BJ (cell line): ENCODE data around the gene ROGDI. TPM values are rescaled to one million over a fixed set of nuclear protein-coding genes. Genes with fewer than 3 reads are reported as not detected.

Experiments
- CTCF ChIA-PET: fragments of 350-600 bp; formaldehyde crosslinking; extraction: SDS; loops from one replicate; lab custom pipeline; 2021; ENCODE audit warnings: antibody characterized with exemption, inconsistent platforms; lab: Yijun Ruan, JAX
- POLR2A ChIA-PET: fragments of 300-600 bp; sonication (Branson Sonifier 250); formaldehyde crosslinking; extraction: SDS; loops from one replicate; lab custom pipeline; 2021; ENCODE audit warnings: antibody characterized with exemption; lab: Charles Lee
- DNase-seq: peaks from one replicate; pipeline ENCODE4 v3.0.0-alpha.2; 2011; ENCODE audit warnings: low read depth
- H3K27me3 ChIP-seq: 2 replicates; pipeline ENCODE4 v1.6.0; 2011; ENCODE audit warnings: low read length; ENCODE audit not compliant: control insufficient read depth, insufficient read depth
- H3K36me3 ChIP-seq: 2 replicates; pipeline ENCODE4 v1.5.1; 2011; ENCODE audit warnings: low read length; ENCODE audit not compliant: control insufficient read depth, insufficient read depth
- H3K4me3 ChIP-seq: 2 replicates; pipeline ENCODE4 v1.5.1; 2011; ENCODE audit warnings: low read depth, mild to moderate bottlenecking, control low read depth, low read length
- polyA plus RNA-seq: library from polyadenylated mRNA; depleted of rRNA; stranded (reverse); fragments of >200 nt; gene quantifications from 2 replicates; pipeline ENCODE4 v1.2.3, GENCODE V29; 2011
- TF ChIP-seq, protein P1 (sequence below): IDR thresholded peaks from 2 replicates; pipeline ENCODE4 v1.5.1; 2011; ENCODE audit warnings: low read depth, mild to moderate bottlenecking, control low read depth, inconsistent platforms, low read length, moderate library complexity; ENCODE audit not compliant: insufficient read depth

ROGDI gene
- polyA plus RNA-seq, 1 experiment, result 31.9 TPM

DNA sequence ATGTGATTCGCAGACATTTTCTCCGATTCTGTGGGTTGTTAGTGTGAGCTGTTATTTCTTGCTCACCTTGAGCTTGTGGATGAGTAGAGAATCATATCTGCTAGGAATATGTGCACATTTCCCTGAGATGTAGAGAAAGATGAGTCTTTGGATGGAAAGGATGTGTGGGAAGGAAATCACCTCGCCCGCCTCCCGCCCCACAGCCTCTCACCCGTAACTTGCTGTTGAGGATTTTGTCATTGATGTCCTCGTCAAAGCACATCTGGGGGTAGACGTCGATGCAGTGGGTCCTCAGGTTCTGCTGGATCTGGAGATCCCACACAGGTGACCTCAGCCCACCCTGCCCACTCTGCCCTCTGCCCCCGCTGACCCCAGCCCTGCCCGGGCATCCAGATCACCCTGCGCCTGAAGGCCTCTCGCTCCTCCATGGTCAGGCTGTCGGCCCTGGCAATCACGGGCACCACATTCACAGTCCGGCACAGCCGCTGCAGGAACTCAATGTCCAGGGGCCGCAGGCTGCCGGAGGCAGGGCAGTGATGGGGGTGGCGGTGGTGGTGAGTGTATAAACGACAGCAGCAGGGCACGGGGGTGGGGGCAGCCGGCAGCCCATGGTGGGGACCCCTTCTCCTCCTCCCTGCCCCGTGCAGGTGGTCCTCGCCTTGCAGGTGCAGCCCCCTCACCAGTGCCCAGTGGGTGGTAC, 19.0 kb downstream of the ROGDI start:
- no peaks in the 10 kb centered on the region for H3K27me3 ChIP-seq
- ChIA-PET CTCF (interaction anchor here (1.3 kb wide), 1 partner anchor 20 kb away, joined by 3 read pairs; no protein-coding TSS in a partner anchor), POLR2A (no interaction called here)
- H3K4me3 ChIP-seq, result no peak overlapping the region
- TF ChIP-seq, protein P1, sequence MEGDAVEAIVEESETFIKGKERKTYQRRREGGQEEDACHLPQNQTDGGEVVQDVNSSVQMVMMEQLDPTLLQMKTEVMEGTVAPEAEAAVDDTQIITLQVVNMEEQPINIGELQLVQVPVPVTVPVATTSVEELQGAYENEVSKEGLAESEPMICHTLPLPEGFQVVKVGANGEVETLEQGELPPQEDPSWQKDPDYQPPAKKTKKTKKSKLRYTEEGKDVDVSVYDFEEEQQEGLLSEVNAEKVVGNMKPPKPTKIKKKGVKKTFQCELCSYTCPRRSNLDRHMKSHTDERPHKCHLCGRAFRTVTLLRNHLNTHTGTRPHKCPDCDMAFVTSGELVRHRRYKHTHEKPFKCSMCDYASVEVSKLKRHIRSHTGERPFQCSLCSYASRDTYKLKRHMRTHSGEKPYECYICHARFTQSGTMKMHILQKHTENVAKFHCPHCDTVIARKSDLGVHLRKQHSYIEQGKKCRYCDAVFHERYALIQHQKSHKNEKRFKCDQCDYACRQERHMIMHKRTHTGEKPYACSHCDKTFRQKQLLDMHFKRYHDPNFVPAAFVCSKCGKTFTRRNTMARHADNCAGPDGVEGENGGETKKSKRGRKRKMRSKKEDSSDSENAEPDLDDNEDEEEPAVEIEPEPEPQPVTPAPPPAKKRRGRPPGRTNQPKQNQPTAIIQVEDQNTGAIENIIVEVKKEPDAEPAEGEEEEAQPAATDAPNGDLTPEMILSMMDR, result no peak
- H3K36me3 ChIP-seq, result no peaks in the 10 kb centered on the region
- DNase-seq, result no peak

DNA sequence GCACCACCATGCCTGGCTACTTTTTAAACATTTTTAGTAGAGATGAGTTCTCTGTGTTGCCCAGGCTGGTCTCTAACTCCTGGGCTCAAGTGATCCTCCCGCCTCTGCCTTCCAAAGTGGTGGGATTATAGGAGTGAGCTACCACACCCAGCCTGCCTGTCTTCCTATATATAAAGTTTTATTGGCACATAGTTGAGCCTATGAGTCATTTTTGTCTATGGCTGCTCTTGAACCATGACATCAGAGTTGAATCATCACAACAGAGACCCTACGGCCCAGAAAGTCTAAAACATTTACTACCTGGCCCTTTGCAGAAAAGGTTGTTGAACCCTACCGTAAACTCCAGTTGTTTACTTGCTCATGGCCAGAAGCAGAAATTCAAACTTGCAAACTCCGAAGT, 22.2 kb downstream of the ROGDI start:
- Histone ChIP-seq H3K4me3 (no peak overlapping the region), H3K36me3 (no peaks in the 10 kb centered on the region), H3K27me3 (no peaks in the 10 kb centered on the region)
- CTCF ChIA-PET, result no interaction called here
- POLR2A ChIA-PET, result no interaction called here
- no peak for DNase-seq
- TF ChIP-seq, protein P1, result no peak

DNA sequence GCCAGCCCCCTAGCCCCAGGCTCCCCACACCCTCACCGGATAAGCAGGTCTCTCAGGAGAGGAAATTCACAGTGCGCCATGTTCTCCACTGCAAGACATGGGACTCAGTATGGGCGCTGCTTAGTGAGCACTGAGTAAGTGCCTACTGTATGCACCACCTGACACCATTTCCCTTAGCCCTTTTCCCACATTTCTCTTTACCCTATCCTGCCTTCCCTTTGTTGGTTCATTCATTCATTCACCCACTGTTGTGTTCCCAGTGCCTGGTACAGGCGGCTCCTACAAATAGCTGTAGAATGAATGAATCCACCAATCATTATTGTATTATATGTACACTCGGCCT, 24.4 kb downstream of the ROGDI start:
- ChIA-PET POLR2A (no interaction called here), CTCF (no interaction called here)
- no peak for DNase-seq
- Histone ChIP-seq H3K36me3 (no peaks in the 10 kb centered on the region), H3K27me3 (no peaks in the 10 kb centered on the region), H3K4me3 (no peak overlapping the region)
- TF ChIP-seq, protein P1, result no peak

DNA sequence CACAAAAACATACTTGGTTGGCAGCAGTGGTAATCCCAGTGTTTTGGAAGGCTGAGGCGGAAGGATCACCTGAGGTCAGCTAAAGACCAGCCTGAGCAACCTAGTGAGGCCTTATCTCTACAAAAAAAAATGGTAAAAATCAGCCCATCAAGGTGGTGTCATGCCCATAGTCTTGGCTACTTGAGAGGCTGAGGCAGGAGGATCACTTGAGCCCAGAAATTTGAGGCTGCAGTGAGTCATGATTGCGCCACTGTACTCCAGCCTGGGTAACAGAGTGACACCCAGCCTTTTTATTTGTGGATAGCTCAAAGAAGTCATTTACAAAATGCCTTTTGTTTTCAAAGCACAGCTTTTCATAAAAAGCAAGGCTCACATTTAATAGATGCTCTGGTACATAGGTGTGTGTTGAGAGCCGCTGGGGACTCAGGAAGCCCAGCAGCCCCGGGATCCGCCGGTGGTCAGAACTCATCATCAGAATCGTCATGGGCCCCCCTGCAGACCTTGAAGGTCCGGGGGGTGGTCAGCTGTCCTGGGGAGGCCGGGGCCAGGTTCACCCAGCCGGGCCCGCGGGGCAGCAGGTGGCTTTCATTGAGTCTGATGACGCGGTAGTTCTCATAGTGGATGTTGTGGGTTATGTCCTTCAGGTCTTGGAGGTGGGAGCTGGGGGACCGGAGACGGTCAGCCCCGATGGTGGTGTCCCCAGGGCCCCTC, 24.9 kb downstream of the ROGDI start:
- ChIA-PET CTCF (no interaction called here), POLR2A (no interaction called here)
- TF ChIP-seq, protein P1, result no peak
- Histone ChIP-seq H3K36me3 (no peaks in the 10 kb centered on the region), H3K4me3 (no peak overlapping the region), H3K27me3 (no peaks in the 10 kb centered on the region)
- no peak for DNase-seq

DNA sequence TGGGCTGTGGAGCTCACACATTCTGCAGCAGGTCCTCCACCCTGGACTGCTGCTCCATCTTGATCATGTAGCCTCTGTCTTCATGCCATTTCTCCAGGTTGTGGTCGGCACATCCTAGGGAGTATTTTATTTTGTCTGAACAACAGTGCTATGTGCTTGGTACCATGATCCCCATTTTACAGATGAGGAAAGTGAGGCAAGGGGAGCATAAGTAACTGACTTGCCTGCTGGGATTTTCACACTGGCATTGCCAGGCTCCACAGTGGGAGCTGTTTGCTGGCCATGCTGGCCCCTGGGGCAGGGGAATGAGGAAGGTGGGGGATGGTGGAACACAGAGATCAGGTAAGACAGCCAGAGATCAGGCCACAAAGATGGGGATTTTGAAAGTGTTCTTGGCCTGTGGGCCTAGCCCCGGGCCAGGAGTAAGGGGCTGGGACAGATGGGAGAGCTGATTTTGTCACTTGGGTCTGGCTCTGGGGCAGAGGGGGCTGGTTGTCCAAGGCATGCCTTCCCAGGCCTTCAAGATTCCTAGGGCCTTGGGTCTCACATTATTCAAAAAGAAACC, 26.2 kb downstream of the ROGDI start:
- H3K4me3 ChIP-seq, result no peak overlapping the region
- no peak for DNase-seq
- CTCF ChIA-PET, result no interaction called here

More for the DNA sequence above, 26.2 kb downstream of the ROGDI start:
- H3K27me3 ChIP-seq, result no peaks in the 10 kb centered on the region
- H3K36me3 ChIP-seq, result no peaks in the 10 kb centered on the region
- TF ChIP-seq, protein P1, result no peak
- POLR2A ChIA-PET, result no interaction called here
